ENCODE results near the gene SLC38A3. TPM values are rescaled to one million over a fixed set of nuclear protein-coding genes. Genes with fewer than 3 reads are reported as not detected.

The SLC38A3 gene
- polyA plus RNA-seq, 1 experiment: 0.22 TPM

DNA sequence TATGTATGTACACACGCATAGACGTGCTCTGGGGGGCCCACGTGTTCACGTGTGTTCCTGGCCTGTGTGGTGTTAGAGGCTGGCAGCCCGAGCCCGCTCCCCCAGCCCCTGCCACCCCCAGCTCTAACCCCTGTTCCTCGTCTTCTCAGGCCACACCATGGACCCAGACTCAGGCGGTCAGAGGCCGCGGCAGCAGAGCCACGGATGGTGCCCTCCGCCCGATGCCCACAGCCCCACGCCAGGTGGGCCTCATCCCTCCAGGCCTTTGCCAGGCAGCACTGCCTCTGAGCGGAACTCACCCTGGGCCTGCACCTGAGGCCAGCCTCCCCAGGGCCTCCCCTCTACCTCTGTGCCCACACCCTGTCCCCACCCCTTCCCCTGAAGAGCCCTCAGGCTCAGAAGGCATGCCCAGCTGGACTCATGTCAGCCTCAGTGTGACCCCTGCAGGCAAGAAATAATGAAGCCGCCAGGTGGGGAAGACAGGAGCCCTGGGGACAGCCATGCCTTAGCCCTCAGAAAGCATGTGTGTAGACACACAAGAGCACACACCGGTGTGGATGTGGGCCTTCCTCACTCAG is 30.0 kb upstream of the SLC38A3 start:
- DNase-seq (ENCODE audit: low read depth): no peak
- TF ChIP-seq, protein P1, sequence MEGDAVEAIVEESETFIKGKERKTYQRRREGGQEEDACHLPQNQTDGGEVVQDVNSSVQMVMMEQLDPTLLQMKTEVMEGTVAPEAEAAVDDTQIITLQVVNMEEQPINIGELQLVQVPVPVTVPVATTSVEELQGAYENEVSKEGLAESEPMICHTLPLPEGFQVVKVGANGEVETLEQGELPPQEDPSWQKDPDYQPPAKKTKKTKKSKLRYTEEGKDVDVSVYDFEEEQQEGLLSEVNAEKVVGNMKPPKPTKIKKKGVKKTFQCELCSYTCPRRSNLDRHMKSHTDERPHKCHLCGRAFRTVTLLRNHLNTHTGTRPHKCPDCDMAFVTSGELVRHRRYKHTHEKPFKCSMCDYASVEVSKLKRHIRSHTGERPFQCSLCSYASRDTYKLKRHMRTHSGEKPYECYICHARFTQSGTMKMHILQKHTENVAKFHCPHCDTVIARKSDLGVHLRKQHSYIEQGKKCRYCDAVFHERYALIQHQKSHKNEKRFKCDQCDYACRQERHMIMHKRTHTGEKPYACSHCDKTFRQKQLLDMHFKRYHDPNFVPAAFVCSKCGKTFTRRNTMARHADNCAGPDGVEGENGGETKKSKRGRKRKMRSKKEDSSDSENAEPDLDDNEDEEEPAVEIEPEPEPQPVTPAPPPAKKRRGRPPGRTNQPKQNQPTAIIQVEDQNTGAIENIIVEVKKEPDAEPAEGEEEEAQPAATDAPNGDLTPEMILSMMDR (IDR thresholded peaks at IDR 0.05; ENCODE audit: insufficient read depth, low read depth, low read length): no peak
- CTCF ChIA-PET: interaction anchor here (1.0 to 1.6 kb wide), 2 partner anchors 13 to 18 kb away, joined by 3 to 8 read pairs; no protein-coding TSS in a partner anchor
- POLR2A ChIA-PET: no interaction called here
- Histone ChIP-seq H3K36me3 (ENCODE audit: control insufficient read depth, insufficient read depth, low read length) (peaks cover 1% of the 10 kb centered on the region; the same call in 1 of the 2 replicates), H3K4me3 (ENCODE audit: low read depth, low read length) (no peak overlapping the region), H3K27me3 (ENCODE audit: control insufficient read depth, insufficient read depth, low read length) (no peaks in the 10 kb centered on the region)

GRCh38 chr3:50177346-50177745 is 27.7 kb upstream of the SLC38A3 start:
- ChIA-PET CTCF (no interaction called here), POLR2A (no interaction called here)

GRCh38 chr3:50179710-50180109 is 25.4 kb upstream of the SLC38A3 start:
- TF ChIP-seq, protein P1 (IDR thresholded peaks at IDR 0.05; ENCODE audit: insufficient read depth, low read depth, low read length): no peak
- POLR2A ChIA-PET: no interaction called here
- H3K4me3 ChIP-seq (ENCODE audit: low read depth, low read length): no peak overlapping the region
- no peaks in the 10 kb centered on the region for H3K27me3 ChIP-seq (ENCODE audit: control insufficient read depth, insufficient read depth, low read length)
- CTCF ChIA-PET: interaction anchor here (0.6 to 2.2 kb wide), 6 partner anchors 9 to 60 kb away, joined by 3 to 9 read pairs (median 3); no protein-coding TSS in a partner anchor
- no peak for DNase-seq (ENCODE audit: low read depth)
- H3K36me3 ChIP-seq (ENCODE audit: control insufficient read depth, insufficient read depth, low read length): peaks cover 1% of the 10 kb centered on the region; the same call in 1 of the 2 replicates

More at GRCh38 chr3:50177346-50177745, 27.7 kb upstream of the SLC38A3 start:
- Histone ChIP-seq H3K36me3 (ENCODE audit: control insufficient read depth, insufficient read depth, low read length) (peaks cover 1% of the 10 kb centered on the region; the same call in 1 of the 2 replicates), H3K4me3 (ENCODE audit: low read depth, low read length) (no peak overlapping the region), H3K27me3 (ENCODE audit: control insufficient read depth, insufficient read depth, low read length) (no peaks in the 10 kb centered on the region)
- TF ChIP-seq, protein P1 (IDR thresholded peaks at IDR 0.05; ENCODE audit: insufficient read depth, low read depth, low read length): no peak
- DNase-seq (ENCODE audit: low read depth): no peak

- TF ChIP-seq, protein P1 (IDR thresholded peaks at IDR 0.05; ENCODE audit: insufficient read depth, low read depth, low read length): no peak
- ChIA-PET CTCF (interaction anchor here (1.2 to 16.3 kb wide), 5 partner anchors 9 to 65 kb away, joined by 3 to 313 read pairs (median 15); partner anchors contain the start of gene GNAT1), POLR2A (no interaction called here)
- no peak for DNase-seq (ENCODE audit: low read depth)
- H3K27me3 ChIP-seq (ENCODE audit: control insufficient read depth, insufficient read depth, low read length): no peaks in the 10 kb centered on the region
- 0 out of 2 replicates have a peak, but pooled peaks cover 1% of the 10 kb centered on the region for H3K36me3 ChIP-seq (ENCODE audit: control insufficient read depth, insufficient read depth, low read length)
- no peak overlapping the region for H3K4me3 ChIP-seq (ENCODE audit: low read depth, low read length)
Measured at GRCh38 chr3:50181985-50182384, 23.1 kb upstream of the SLC38A3 start.

GRCh38 chr3:50182533-50183099 is 22.5 kb upstream of the SLC38A3 start:
- Histone ChIP-seq H3K4me3 (ENCODE audit: low read depth, low read length) (no peak overlapping the region), H3K36me3 (ENCODE audit: control insufficient read depth, insufficient read depth, low read length) (no peaks in the 10 kb centered on the region), H3K27me3 (ENCODE audit: control insufficient read depth, insufficient read depth, low read length) (no peaks in the 10 kb centered on the region)
- ChIA-PET CTCF (interaction anchor here (1.2 to 16.3 kb wide), 4 partner anchors 9 to 60 kb away, joined by 3 to 313 read pairs (median 19); partner anchors contain the start of gene GNAT1), POLR2A (interaction anchor here (0.6 kb wide), 1 partner anchor 57 kb away, joined by 4 read pairs; no protein-coding TSS in a partner anchor)
- TF ChIP-seq, protein P1 (IDR thresholded peaks at IDR 0.05; ENCODE audit: insufficient read depth, low read depth, low read length): no peak
- DNase-seq (ENCODE audit: low read depth): no peak

Measured in BJ (cell line).